SK-N-SH (cell line): Measurements from ENCODE around the gene MAP2K3. TPM values are rescaled to one million over a fixed set of nuclear protein-coding genes. Genes with fewer than 3 reads are reported as not detected.

Experiments used
- CTCF ChIA-PET: fragments of 300-600, 350-600 bp; formaldehyde crosslinking; extraction: SDS; loops from one replicate; lab custom pipeline; 2021; lab: Yijun Ruan, JAX
- POLR2A ChIA-PET: fragments of 350-600 bp; sonication (Branson Sonifier 250); formaldehyde crosslinking; extraction: SDS; loops from one replicate; lab custom pipeline; 2020; ENCODE audit warnings: antibody characterized with exemption, inconsistent platforms; lab: Yijun Ruan, JAX
- DNase-seq: peaks from one replicate; pipeline ENCODE4 v3.0.0; 2012
- H2AFZ ChIP-seq: fragments of 200-600 bp; sonication (generic); 2 replicates; pipeline ENCODE4 v1.8.1; 2016; ENCODE audit warnings: antibody characterized with exemption, mild to moderate bottlenecking, low read depth
- H3F3A ChIP-seq: fragments of 200-600 bp; sonication (generic); replicated peaks from 2 replicates; pipeline ENCODE3; 2016; ENCODE audit warnings: antibody characterized with exemption, mild to moderate bottlenecking; ENCODE audit not compliant: insufficient read depth
- H3K27ac ChIP-seq, 2 experiments: fragments of 200-500 bp in 1 of 2; fragments of 200-600 bp in 1 of 2; sonication (Bioruptor generic) in 1 of 2; sonication (generic), shearing (Covaris generic) in 1 of 2; 2 replicates each; pipeline versions ENCODE4 v1.5.1 to v1.6.1; 2014 to 2016; ENCODE audit warnings: low read depth in 2 of 2, inconsistent platforms in 1 of 2, low read length in 1 of 2, mild to moderate bottlenecking in 1 of 2, mixed read lengths in 1 of 2
- H3K27me3 ChIP-seq: fragments of 200-600 bp; sonication (generic), shearing (Covaris generic); 2 replicates; pipeline ENCODE4 v1.6.1; 2016; ENCODE audit warnings: mixed run types; ENCODE audit not compliant: insufficient read depth
- H3K36me3 ChIP-seq, 2 experiments: fragments of 200-500 bp in 1 of 2; fragments of 200-600 bp in 1 of 2; sonication (Bioruptor generic) in 1 of 2; sonication (generic) in 1 of 2; replicated peaks in 1 of 2; 2 replicates each; pipeline versions ENCODE3 to v1.5.1; 2014 to 2016; ENCODE audit warnings: low read length in 1 of 2, mild to moderate bottlenecking in 1 of 2; ENCODE audit not compliant: insufficient read depth in 2 of 2, control insufficient read depth in 1 of 2
- H3K4me1 ChIP-seq, 2 experiments: fragments of 200-500 bp in 1 of 2; fragments of 200-600 bp in 1 of 2; sonication (Bioruptor generic) in 1 of 2; sonication (generic), shearing (Covaris generic) in 1 of 2; 2 replicates each; pipeline versions ENCODE4 v1.5.1 to v1.6.1; 2014 to 2016; ENCODE audit warnings: low read depth in 1 of 2, low read length in 1 of 2, mixed run types in 1 of 2; ENCODE audit not compliant: insufficient read depth in 2 of 2, control insufficient read depth in 1 of 2
- H3K4me2 ChIP-seq: fragments of 200-600 bp; sonication (generic), shearing (Covaris generic); 2 replicates; pipeline ENCODE4 v1.6.1; 2017; ENCODE audit warnings: mixed run types
- H3K4me3 ChIP-seq, 2 experiments: fragments of 200-500 bp in 1 of 2; fragments of 200-600 bp in 1 of 2; sonication (Bioruptor generic) in 1 of 2; sonication (generic), shearing (Covaris generic) in 1 of 2; 2 replicates each; pipeline versions ENCODE4 v1.5.1 to v1.8.1; 2014 to 2016; ENCODE audit warnings: low read depth in 2 of 2, inconsistent platforms in 1 of 2, low read length in 1 of 2, mild to moderate bottlenecking in 1 of 2, mixed read lengths in 1 of 2, moderate library complexity in 1 of 2
- H3K79me2 ChIP-seq: fragments of 200-600 bp; sonication (generic); 2 replicates; pipeline ENCODE4 v1.8.1; 2017; ENCODE audit warnings: mild to moderate bottlenecking; ENCODE audit not compliant: insufficient read depth
- H3K9ac ChIP-seq: fragments of 200-600 bp; sonication (generic); 2 replicates; pipeline ENCODE4 v1.6.1; 2017; ENCODE audit warnings: mixed run types
- H3K9me2 ChIP-seq: fragments of 200-600 bp; sonication (generic); 2 replicates; pipeline ENCODE4 v1.6.1; 2017; ENCODE audit warnings: mixed run types
- H3K9me3 ChIP-seq: fragments of 200-600 bp; sonication (generic); 2 replicates; pipeline ENCODE4 v1.6.1; 2017; ENCODE audit warnings: mixed run types, mild to moderate bottlenecking, moderate library complexity
- H4K20me1 ChIP-seq: fragments of 200-600 bp; sonication (generic); 2 replicates; pipeline ENCODE4 v1.6.1; 2017; ENCODE audit warnings: mild to moderate bottlenecking, mixed run types; ENCODE audit not compliant: insufficient read depth
- CTCF ChIP-seq: fragments of 200-600 bp; sonication (generic); IDR thresholded peaks from 2 replicates; pipeline ENCODE4 v1.6.1; 2017; ENCODE audit warnings: antibody characterized with exemption, mild to moderate bottlenecking, moderate library complexity
- ELF1 ChIP-seq: IDR thresholded peaks from 2 replicates; pipeline ENCODE4 v1.4.0; 2012
- FOXJ3 ChIP-seq: sonication (generic); formaldehyde crosslinking; IDR thresholded peaks from 2 replicates; pipeline ENCODE4 v1.5.1; 2020; ENCODE audit warnings: mild to moderate bottlenecking, missing genetic modification reagents
- GABPA ChIP-seq: IDR thresholded peaks from 2 replicates; pipeline ENCODE4 v1.4.0; 2012; ENCODE audit warnings: low read depth, mild to moderate bottlenecking
- MEF2A ChIP-seq: IDR thresholded peaks from 2 replicates; pipeline ENCODE4 v1.4.0; 2012; ENCODE audit warnings: low read depth, borderline replicate concordance
- NFIC ChIP-seq: IDR thresholded peaks from 2 replicates; pipeline ENCODE4 v1.4.0; 2012; ENCODE audit warnings: borderline replicate concordance
- PBX3 ChIP-seq: IDR thresholded peaks from 2 replicates; pipeline ENCODE4; 2012
- RAD21 ChIP-seq: IDR thresholded peaks from 2 replicates; pipeline ENCODE4 v1.6.1; 2012; ENCODE audit warnings: mild to moderate bottlenecking, low read length
- RCOR1 ChIP-seq: fragments of 150-350 bp; IDR thresholded peaks from 2 replicates; pipeline ENCODE4 v1.6.1; 2017; ENCODE audit warnings: antibody characterized with exemption, low read length
- RXRA ChIP-seq: IDR thresholded peaks from 2 replicates; pipeline ENCODE4 v1.4.0; 2012; ENCODE audit warnings: low read depth, mild to moderate bottlenecking, borderline replicate concordance
- SMC3 ChIP-seq: IDR thresholded peaks from 2 replicates; pipeline ENCODE4 v1.6.1; 2012; ENCODE audit warnings: low read depth, low read length, improper control_type of control experiment
- TAF1 ChIP-seq: IDR thresholded peaks from 2 replicates; pipeline ENCODE4 v1.6.1; 2012; ENCODE audit warnings: low read depth, mild to moderate bottlenecking, low read length, moderate library complexity, borderline replicate concordance
- WGBS: methylation state at CpG from one replicate; pipeline ENCODE4 v1.1.6; 2017; ENCODE audit warnings: low lambda C conversion rate; 5-methylcytosine and 5-hydroxymethylcytosine counted together
- polyA plus RNA-seq, 3 experiments: library from polyadenylated mRNA; depleted of rRNA; stranded (reverse); fragments of >200 nt; gene quantifications; 2 replicates each; pipeline ENCODE4 v1.2.3, GENCODE V29; 2012

Gene MAP2K3
- polyA plus RNA-seq, 1 of the 3 experiments (the other 2 are of a cell fraction), result 30.0 TPM

GRCh38 chr17:21282231-21282630 is 2.3 kb upstream of the MAP2K3 start (continued):
- TF ChIP-seq PBX3 (peak; percentile 36), TAF1 (no peak), NFIC (peak; percentile 85), GABPA (no peak), RCOR1 (no peak), RXRA (no peak; the same call in 1 of the 2 replicates), SMC3 (no peak), RAD21 (no peak), MEF2A (peak; percentile 99), FOXJ3 (CRISPR knock-in tag) (no peak)
- TF ChIP-seq, all 33 proteins: peak for 11

- POLR2A ChIA-PET, result no interaction called here
- Histone ChIP-seq H3K9me3 (no peaks in the 10 kb centered on the region), H2AFZ (no peak overlapping the region), H3K36me3 (no peaks in the 10 kb centered on the region), H3K4me3 (no peak overlapping the region), H3K9me2 (no peaks in the 10 kb centered on the region), H3K27ac (peak overlapping the region in 1 of 2 experiments; percentile 86; a peak in 2 of 4 replicates), H4K20me1 (peaks cover 21% of the 10 kb centered on the region), H3K79me2 (peaks cover 32% of the 10 kb centered on the region), H3K4me1 (peaks cover 22 to 39% of the 10 kb centered on the region in 2 experiments)
- 71% methylated on average over 4 of the region's 5 CpGs for WGBS
- no peak for DNase-seq
- CTCF ChIA-PET, result interaction anchor here (0.8 to 6.1 kb wide), 5 partner anchors 93 to 228 kb away, joined by 3 to 70 read pairs (median 11); partner anchors contain the start of gene KCNJ12
- TF ChIP-seq RAD21 (no peak), ELF1 (no peak), CTCF (no peak)
- TF ChIP-seq, all 33 proteins: peak for 0
- Histone ChIP-seq H3K27me3 (no peaks in the 10 kb centered on the region), H3F3A (peaks cover 37% of the 10 kb centered on the region), H3K9ac (peak overlapping the region; percentile 24; the same call in 1 of the 2 replicates), H3K4me2 (no peak overlapping the region)
These were observed 1.7 kb upstream of the MAP2K3 start for GRCh38 chr17:21282850-21283249.
